Kidney epithelial cell (primary cell): Measurements from ENCODE around the gene SIGLEC14. TPM values are rescaled to one million over a fixed set of nuclear protein-coding genes. Genes with fewer than 3 reads are reported as not detected.

Experiments
- DNase-seq: peaks from one replicate; pipeline ENCODE4 v3.0.0-alpha.2; 2010; ENCODE audit warnings: low read depth
- H3K27me3 ChIP-seq: 2 replicates; pipeline ENCODE4 v1.6.0; 2011; ENCODE audit warnings: low read length; ENCODE audit not compliant: control insufficient read depth, insufficient read depth
- H3K36me3 ChIP-seq: 2 replicates; pipeline ENCODE4 v1.5.1; 2011; ENCODE audit warnings: low read length; ENCODE audit not compliant: control insufficient read depth, insufficient read depth
- H3K4me3 ChIP-seq: 2 replicates; pipeline ENCODE4 v1.5.1; 2011; ENCODE audit warnings: low read depth, mild to moderate bottlenecking, control low read depth, low read length
- total RNA-seq: library from RNA; depleted of rRNA; stranded (reverse); fragments of >200 nt; gene quantifications from 2 replicates; pipeline ENCODE4 v1.2.3, GENCODE V29; 2015
- TF ChIP-seq, protein P1 (sequence below): IDR thresholded peaks from 2 replicates; pipeline ENCODE4 v1.5.1; 2011; ENCODE audit warnings: mild to moderate bottlenecking, moderate library complexity, low read length, control low read depth, inconsistent platforms; ENCODE audit not compliant: insufficient read depth, poor library complexity, severe bottlenecking

Gene SIGLEC14
- total RNA-seq, 1 donor from 2014 or later, result not detected

DNA sequence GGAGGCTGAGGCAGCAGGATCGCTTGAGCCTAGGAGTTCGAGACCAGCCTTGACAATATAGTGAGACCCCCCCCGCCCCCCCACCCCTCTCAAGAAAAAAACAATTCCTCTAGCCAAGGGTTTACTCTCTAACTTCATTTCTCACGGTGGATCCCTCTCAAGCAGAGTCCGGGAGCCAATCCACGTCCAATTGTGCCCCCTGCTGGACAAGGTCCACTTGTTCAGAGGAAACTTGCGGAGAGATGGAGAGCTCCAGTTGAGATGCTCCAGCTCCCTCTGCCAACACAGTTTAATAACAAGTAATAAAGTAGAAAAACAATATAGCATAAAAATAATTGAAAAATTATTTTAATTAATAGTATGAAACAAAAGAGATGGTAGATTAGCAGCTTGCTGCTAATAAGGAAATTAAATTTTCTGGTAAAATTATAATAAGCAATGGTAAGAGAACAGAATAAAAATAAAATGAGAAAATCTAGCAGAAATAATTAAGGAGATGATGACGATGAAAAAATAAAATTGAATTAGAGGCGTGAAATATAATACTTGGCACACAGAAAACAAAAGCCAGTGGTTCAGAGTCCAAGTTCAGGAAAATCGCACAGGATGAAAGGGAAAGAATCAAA, 14.5 kb upstream of the SIGLEC14 start:
- H3K36me3 ChIP-seq, result no peaks in the 10 kb centered on the region
- DNase-seq, result peak; percentile 12
- TF ChIP-seq, protein P1, sequence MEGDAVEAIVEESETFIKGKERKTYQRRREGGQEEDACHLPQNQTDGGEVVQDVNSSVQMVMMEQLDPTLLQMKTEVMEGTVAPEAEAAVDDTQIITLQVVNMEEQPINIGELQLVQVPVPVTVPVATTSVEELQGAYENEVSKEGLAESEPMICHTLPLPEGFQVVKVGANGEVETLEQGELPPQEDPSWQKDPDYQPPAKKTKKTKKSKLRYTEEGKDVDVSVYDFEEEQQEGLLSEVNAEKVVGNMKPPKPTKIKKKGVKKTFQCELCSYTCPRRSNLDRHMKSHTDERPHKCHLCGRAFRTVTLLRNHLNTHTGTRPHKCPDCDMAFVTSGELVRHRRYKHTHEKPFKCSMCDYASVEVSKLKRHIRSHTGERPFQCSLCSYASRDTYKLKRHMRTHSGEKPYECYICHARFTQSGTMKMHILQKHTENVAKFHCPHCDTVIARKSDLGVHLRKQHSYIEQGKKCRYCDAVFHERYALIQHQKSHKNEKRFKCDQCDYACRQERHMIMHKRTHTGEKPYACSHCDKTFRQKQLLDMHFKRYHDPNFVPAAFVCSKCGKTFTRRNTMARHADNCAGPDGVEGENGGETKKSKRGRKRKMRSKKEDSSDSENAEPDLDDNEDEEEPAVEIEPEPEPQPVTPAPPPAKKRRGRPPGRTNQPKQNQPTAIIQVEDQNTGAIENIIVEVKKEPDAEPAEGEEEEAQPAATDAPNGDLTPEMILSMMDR, result peak; percentile 71
- no peaks in the 10 kb centered on the region for H3K27me3 ChIP-seq
- no peak overlapping the region for H3K4me3 ChIP-seq

DNA sequence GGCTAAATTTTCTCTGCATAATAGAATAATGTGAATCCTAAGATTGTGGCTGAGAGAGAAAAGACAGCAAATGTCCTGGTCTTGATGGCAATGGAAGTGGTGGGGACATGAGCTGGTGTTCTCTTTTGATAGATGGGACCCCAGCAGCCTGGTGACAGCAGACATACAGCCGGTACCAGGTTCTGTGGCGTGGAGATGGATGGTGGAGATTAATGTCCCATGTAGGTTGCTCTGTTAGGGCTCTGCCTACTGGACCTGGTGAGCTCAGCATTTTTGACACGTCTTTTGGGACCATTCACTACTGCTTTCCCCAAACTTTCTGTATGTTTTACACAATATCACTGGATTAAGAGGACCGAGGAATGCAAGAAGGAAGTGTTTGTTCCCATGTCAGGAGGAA, 8.2 kb upstream of the SIGLEC14 start:
- DNase-seq, result no peak
- TF ChIP-seq, protein P1, result no peak
- H3K27me3 ChIP-seq, result no peaks in the 10 kb centered on the region
- H3K36me3 ChIP-seq, result no peaks in the 10 kb centered on the region
- H3K4me3 ChIP-seq, result no peak overlapping the region

DNA sequence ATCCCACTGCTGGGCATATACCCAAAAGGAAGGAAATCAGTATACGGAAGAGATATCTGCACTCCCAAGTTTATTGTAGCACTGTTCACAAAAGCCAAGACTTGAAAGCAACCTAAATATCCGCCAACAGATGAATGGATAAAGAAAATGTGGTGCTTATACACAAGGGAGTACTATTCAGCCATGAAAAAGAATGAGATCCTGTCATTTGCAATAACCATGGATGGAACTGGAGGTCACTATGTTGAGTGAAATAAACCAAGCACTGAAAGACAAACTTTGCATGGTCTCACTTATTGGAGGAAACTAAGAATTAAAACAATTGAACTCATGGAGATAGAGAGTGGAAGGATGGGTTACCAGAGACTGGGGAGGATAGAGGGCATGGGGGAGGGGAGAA, 6.5 kb upstream of the SIGLEC14 start:
- no peaks in the 10 kb centered on the region for H3K27me3 ChIP-seq
- no peak for DNase-seq
- H3K4me3 ChIP-seq, result no peak overlapping the region
- H3K36me3 ChIP-seq, result no peaks in the 10 kb centered on the region
- TF ChIP-seq, protein P1, result no peak

DNA sequence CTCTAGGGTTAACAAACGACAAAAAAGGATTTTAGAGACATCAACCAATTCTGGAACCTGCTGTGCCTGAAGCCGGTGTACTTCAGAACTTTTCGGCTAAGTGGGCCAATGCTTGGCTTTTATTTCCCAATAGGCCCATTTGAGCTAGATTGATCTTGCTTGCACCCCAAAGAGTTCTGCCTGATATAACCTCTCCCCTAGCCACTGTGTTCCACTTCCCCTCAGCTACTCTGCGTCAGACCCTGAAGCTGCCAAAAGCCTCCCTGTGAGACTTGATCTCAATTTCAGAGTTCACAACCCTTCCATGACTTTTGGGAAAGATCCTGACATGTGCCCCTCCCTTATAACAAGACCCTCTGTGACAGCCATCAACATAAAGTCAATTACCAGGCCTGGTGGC, 5.6 kb upstream of the SIGLEC14 start:
- Histone ChIP-seq H3K27me3 (no peaks in the 10 kb centered on the region), H3K4me3 (no peak overlapping the region), H3K36me3 (no peaks in the 10 kb centered on the region)
- TF ChIP-seq, protein P1, result no peak
- no peak for DNase-seq

DNA sequence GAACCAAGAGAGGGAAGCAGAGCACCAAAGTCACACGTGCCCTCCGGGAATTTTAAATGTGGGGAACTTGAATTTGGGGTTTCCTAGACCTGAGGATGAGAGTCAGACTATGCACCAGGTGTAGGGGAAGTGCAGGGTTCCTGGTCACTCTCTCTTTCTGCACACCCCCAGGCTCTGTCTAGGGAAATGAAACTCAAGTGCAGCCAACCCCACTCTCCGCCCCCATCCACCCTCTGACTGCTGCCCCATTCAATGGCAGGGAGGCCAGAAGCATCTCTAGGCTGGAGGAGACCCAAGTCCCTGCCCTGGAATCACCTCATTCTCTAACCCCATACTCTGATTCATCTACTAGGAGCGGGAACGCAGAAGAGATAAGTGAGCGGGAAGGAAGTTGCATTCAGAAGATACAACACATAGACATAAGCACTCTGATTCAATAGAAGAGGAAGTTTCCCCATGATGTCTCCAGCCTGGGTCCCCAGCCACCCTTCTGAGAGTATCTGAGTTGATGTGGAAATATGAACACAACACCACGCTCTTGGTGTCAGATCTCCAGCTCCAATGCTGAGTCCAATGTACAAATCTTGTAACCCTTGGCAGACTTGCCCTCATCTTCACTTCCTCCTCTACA, 4.7 kb upstream of the SIGLEC14 start:
- no peaks in the 10 kb centered on the region for H3K36me3 ChIP-seq
- TF ChIP-seq, protein P1, result no peak
- H3K27me3 ChIP-seq, result no peaks in the 10 kb centered on the region
- no peak overlapping the region for H3K4me3 ChIP-seq
- DNase-seq, result no peak

DNA sequence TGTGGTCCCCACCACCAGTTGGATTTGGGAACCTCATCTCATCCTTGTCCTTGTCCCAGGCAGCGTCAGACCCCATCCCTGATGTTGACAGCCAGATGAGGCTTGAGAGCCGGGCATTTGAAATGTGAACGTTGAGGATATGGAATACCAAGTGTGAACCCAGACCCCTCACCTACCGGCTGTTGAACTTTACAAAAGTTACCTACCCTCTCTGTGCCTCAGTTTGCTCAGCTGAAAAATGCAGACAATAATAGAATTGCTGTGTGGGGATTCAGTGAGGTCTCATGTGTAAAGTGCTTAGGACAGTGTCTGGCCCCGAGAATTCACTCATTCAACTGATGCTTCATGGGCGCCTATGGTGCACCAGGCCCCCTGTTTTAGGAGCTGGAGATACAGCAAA, 693 bp upstream of the SIGLEC14 start:
- TF ChIP-seq, protein P1, result no peak
- no peak for DNase-seq
- H3K36me3 ChIP-seq, result no peaks in the 10 kb centered on the region
- H3K27me3 ChIP-seq, result no peaks in the 10 kb centered on the region
- no peak overlapping the region for H3K4me3 ChIP-seq
